Endothelial cell of umbilical vein (primary cell): ENCODE results near the gene CDH23. TPM values are rescaled to one million over a fixed set of nuclear protein-coding genes. Genes with fewer than 3 reads are reported as not detected.

Source experiments
- BruUV-seq: library from RNA; stranded (reverse); fragments of 400-500 nt; replicated peaks from 2 replicates; lab custom pipeline; 2021; lab: Mats Ljungman, UMichigan
- CTCF ChIA-PET: fragments of 300-600, 350-600 bp; sonication (Branson Sonifier 250); formaldehyde crosslinking; loops from one replicate; lab custom pipeline; 2021; ENCODE audit warnings: antibody characterized with exemption, inconsistent platforms; lab: Charles Lee
- POLR2A ChIA-PET: fragments of 300-600, 350-600 bp; sonication (Branson Sonifier 250); formaldehyde crosslinking; loops from one replicate; lab custom pipeline; 2021; ENCODE audit warnings: antibody characterized with exemption, inconsistent platforms; lab: Charles Lee
- DNase-seq: peaks from one replicate; pipeline ENCODE4 v3.0.0-alpha.2; 2011; ENCODE audit warnings: low read depth, low spot score
- FAIRE-seq: peaks from 2 replicates; lab custom pipeline; 2011; peaks lifted over from hg19 to GRCh38; lab: Jason Lieb, UNC
- H2AFZ ChIP-seq: 2 replicates; pipeline ENCODE4 v1.6.0; 2012; ENCODE audit warnings: low read depth, low read length, control low read depth, inconsistent platforms
- H3K27ac ChIP-seq: 2 replicates; pipeline ENCODE4 v1.5.1; 2011; ENCODE audit warnings: low read depth, mild to moderate bottlenecking, control low read depth, low read length, moderate library complexity; ENCODE audit not compliant: insufficient read depth
- H3K27me3 ChIP-seq, 2 experiments: 2 replicates each; pipeline versions ENCODE4 v1.6.0 to v1.6.1; 2011; ENCODE audit warnings: low read length in 2 of 2, mixed read lengths in 1 of 2; ENCODE audit not compliant: control insufficient read depth in 2 of 2, insufficient read depth in 2 of 2
- H3K36me3 ChIP-seq, 2 experiments: 2 replicates in 1 of 2; 3 replicates in 1 of 2; pipeline ENCODE4 v1.5.1; 2011; ENCODE audit warnings: low read length in 2 of 2, mild to moderate bottlenecking in 1 of 2, moderate library complexity in 1 of 2; ENCODE audit not compliant: control insufficient read depth in 2 of 2, insufficient read depth in 2 of 2; ENCODE audit errors: extremely low read depth in 1 of 2
- H3K4me1 ChIP-seq: 3 replicates; pipeline ENCODE4 v1.5.1; 2011; ENCODE audit warnings: mild to moderate bottlenecking, low read length; ENCODE audit not compliant: control insufficient read depth, insufficient read depth; ENCODE audit errors: extremely low read depth
- H3K4me2 ChIP-seq: 2 replicates; pipeline ENCODE4 v1.6.1; 2011; ENCODE audit warnings: low read length, control low read depth, mixed read lengths; ENCODE audit not compliant: insufficient read depth
- H3K4me3 ChIP-seq, 3 experiments: fragments of 200-600 bp in 1 of 3; sonication (generic), shearing (Covaris generic) in 1 of 3; replicated peaks in 1 of 3; 2 replicates each; pipeline ENCODE4 v1.5.1; 2011 to 2016; ENCODE audit warnings: control low read depth in 3 of 3, low read length in 3 of 3, mild to moderate bottlenecking in 2 of 3, inconsistent platforms in 1 of 3, low read depth in 1 of 3, moderate library complexity in 1 of 3; ENCODE audit not compliant: insufficient read depth in 1 of 3
- H3K79me2 ChIP-seq: 2 replicates; pipeline ENCODE4 v1.6.0; 2012; ENCODE audit warnings: low read length, inconsistent platforms; ENCODE audit not compliant: control insufficient read depth, insufficient read depth
- H3K9ac ChIP-seq: replicated peaks from 2 replicates; pipeline ENCODE3; 2011; ENCODE audit warnings: low read length, control low read depth; ENCODE audit not compliant: insufficient read depth; ENCODE audit errors: extremely low read depth
- H3K9me1 ChIP-seq: replicated peaks from 3 replicates; pipeline ENCODE4 v1.6.0; 2011; ENCODE audit warnings: mild to moderate bottlenecking, low read length; ENCODE audit not compliant: control insufficient read depth, insufficient read depth; ENCODE audit errors: extremely low read depth
- H3K9me3 ChIP-seq: replicated peaks from 2 replicates; pipeline ENCODE4 v1.5.1; 2012; ENCODE audit warnings: low read length, inconsistent platforms; ENCODE audit not compliant: control insufficient read depth, insufficient read depth
- H4K20me1 ChIP-seq: replicated peaks from 2 replicates; pipeline ENCODE3; 2011; ENCODE audit warnings: mild to moderate bottlenecking, low read length; ENCODE audit not compliant: control insufficient read depth, insufficient read depth; ENCODE audit errors: extremely low read depth
- CTCF ChIP-seq, 2 donors: IDR thresholded peaks; 1 replicate in 1 of 2; 2 replicates in 1 of 2; pipeline ENCODE4 v1.5.1; 2011; ENCODE audit warnings: low read length in 2 of 2, mild to moderate bottlenecking in 2 of 2, moderate library complexity in 2 of 2, control low read depth in 1 of 2, inconsistent platforms in 1 of 2, low read depth in 1 of 2; ENCODE audit not compliant: insufficient read depth in 1 of 2; ENCODE audit errors: extremely low read depth in 1 of 2
- EZH2 ChIP-seq: IDR thresholded peaks from 2 replicates; pipeline ENCODE4 v1.6.1; 2012; ENCODE audit warnings: borderline replicate concordance, low read depth, mild to moderate bottlenecking, moderate library complexity, low read length, inconsistent platforms; ENCODE audit not compliant: severe bottlenecking
- FOS ChIP-seq: IDR thresholded peaks from 2 replicates; pipeline ENCODE4 v1.6.1; 2011; ENCODE audit warnings: mild to moderate bottlenecking, low read length, moderate library complexity, borderline replicate concordance; ENCODE audit not compliant: insufficient read depth
- GATA2 ChIP-seq: IDR thresholded peaks from 2 replicates; pipeline ENCODE4 v1.7.0; 2011; ENCODE audit warnings: low read depth, mild to moderate bottlenecking, moderate library complexity, mixed read lengths, low read length; ENCODE audit not compliant: insufficient read length, insufficient read depth
- JUN ChIP-seq: IDR thresholded peaks from 2 replicates; pipeline ENCODE4 v1.6.1; 2011; ENCODE audit warnings: borderline replicate concordance, low read depth; ENCODE audit not compliant: insufficient read length, insufficient read depth
- MAX ChIP-seq: IDR thresholded peaks from 2 replicates; pipeline ENCODE4 v1.6.1; 2011; ENCODE audit not compliant: insufficient read depth, insufficient read length
- MYC ChIP-seq: IDR thresholded peaks from one replicate; pipeline ENCODE4 v1.6.1; 2011; ENCODE audit warnings: mild to moderate bottlenecking, low read depth, low read length
- POLR2A ChIP-seq: IDR thresholded peaks from 2 replicates; pipeline ENCODE4 v1.6.1; 2012; ENCODE audit warnings: low read depth, mild to moderate bottlenecking, control low read depth, low read length
- POLR2AphosphoS5 ChIP-seq: IDR thresholded peaks from 2 replicates; pipeline ENCODE4 v1.6.1; 2012; ENCODE audit warnings: low read depth, mild to moderate bottlenecking, control low read depth, low read length, moderate library complexity; ENCODE audit not compliant: insufficient read depth
- dilution Hi-C: fragments of 300-500 bp; cut with MboI; formaldehyde crosslinking; loops from one replicate; pipeline ENCODE4 v1.15.0; 2019; ENCODE audit warnings: low sequenced_read_pairs; ENCODE audit not compliant: extremely low pct_ligation_motif_present
- intact Hi-C: fragments of 100-400 bp; cut with micrococcal nuclease; formaldehyde crosslinking; loops from one replicate; pipeline ENCODE4 v1.10.0; 2022
- polyA plus RNA-seq, 4 experiments: library from polyadenylated mRNA; depleted of rRNA in 3 of 4; stranded (reverse) in 3 of 4; unstranded in 1 of 4; fragments of >200 nt; gene quantifications; 2 replicates each; pipeline versions ENCODE4 v1.2.1 to v1.2.3, GENCODE V29; 2011 to 2012; ENCODE audit warnings: missing spikeins in 1 of 4
- total RNA-seq: library from RNA; stranded (reverse); gene quantifications from 2 replicates; pipeline ENCODE4 v1.2.3, GENCODE V29; 2021

CDH23 gene
- total and polyA plus RNA-seq, 2 donors (not counting 3 experiments of a cell fraction or from before 2014, with no cell fraction given) = not detected

GRCh38 chr10:71848325-71849275 lies 451.9 kb downstream of the CDH23 start:
- dilution Hi-C loops (no loop called here), intact Hi-C loops (loop anchor here (1.0 kb wide), 2 partner anchors 23 to 41 kb away; no protein-coding TSS in a partner anchor)
- DNase-seq (peak; percentile 67), FAIRE-seq (peak; percentile 52)
- peak overlapping the region in 1 of 3 experiments; percentile 85 for H3K4me3 ChIP-seq
- peaks cover 73% of the 10 kb centered on the region for H3K79me2 ChIP-seq
- no TSS peak for BruUV-seq
- no peaks in the 10 kb centered on the region for H3K27me3 ChIP-seq
- H3K9me3 ChIP-seq = no peaks in the 10 kb centered on the region
- peak overlapping the region; percentile 36 for H3K9ac ChIP-seq
- POLR2A ChIA-PET = interaction anchor here (3.3 kb wide), 1 partner anchor 10 kb away, joined by 19 read pairs; no protein-coding TSS in a partner anchor
- H3K27ac ChIP-seq = peak overlapping the region; percentile 68
- H2AFZ ChIP-seq = no peak overlapping the region
- H4K20me1 ChIP-seq = peaks cover 3% of the 10 kb centered on the region
- CTCF ChIA-PET = interaction anchor here (0.6 to 3.6 kb wide), 6 partner anchors 9 to 200 kb away, joined by 3 to 35 read pairs (median 4); no protein-coding TSS in a partner anchor
- peak overlapping the region; percentile 79 for H3K4me2 ChIP-seq
- TF ChIP-seq MAX (no peak), MYC (no peak), FOS (peak; percentile 66), CTCF (IDR thresholded peaks at IDR 0.05; ENCODE audit: extremely low read depth in 1 of 2, insufficient read depth in 1 of 2, low read depth in 1 of 2, low read length in 2 of 2) (no peak), POLR2A (no peak), EZH2 (no peak), GATA2 (no peak), JUN (peak; percentile 61), POLR2AphosphoS5 (no peak)
- no peaks in the 10 kb centered on the region for H3K36me3 ChIP-seq
- H3K4me1 ChIP-seq = peaks cover 17% of the 10 kb centered on the region
- H3K9me1 ChIP-seq = no peaks in the 10 kb centered on the region
